HEK293T (cell line): ENCODE results near the gene IL17RA.

Experiments used
- BHLHE40 ChIP-seq: fragments of 450-650 bp; IDR thresholded peaks from 2 replicates; pipeline ENCODE4 v1.6.1; 2016; ENCODE audit warnings: mild to moderate bottlenecking, moderate library complexity, borderline replicate concordance
- CTBP1 ChIP-seq: fragments of 450-650 bp; IDR thresholded peaks from 2 replicates; pipeline ENCODE4 v1.6.1; 2016; ENCODE audit warnings: borderline replicate concordance
- FOXA1 ChIP-seq: fragments of 450-650 bp; IDR thresholded peaks from 2 replicates; pipeline ENCODE4 v1.6.1; 2016; ENCODE audit warnings: mild to moderate bottlenecking
- FOXK2 ChIP-seq: fragments of 450-650 bp; IDR thresholded peaks from 2 replicates; pipeline ENCODE4 v1.6.1; 2016; ENCODE audit warnings: mild to moderate bottlenecking
- FOXM1 ChIP-seq: fragments of 450-650 bp; IDR thresholded peaks from 2 replicates; pipeline ENCODE4 v1.6.1; 2017; ENCODE audit warnings: mild to moderate bottlenecking, borderline replicate concordance
- NFRKB ChIP-seq: fragments of 450-650 bp; IDR thresholded peaks from 2 replicates; pipeline ENCODE4 v1.6.1; 2016; ENCODE audit warnings: mild to moderate bottlenecking, moderate library complexity
- PKNOX1 ChIP-seq: fragments of 450-650 bp; IDR thresholded peaks from 2 replicates; pipeline ENCODE4 v1.6.1; 2016
- SP1 ChIP-seq: fragments of 450-650 bp; IDR thresholded peaks from 2 replicates; pipeline ENCODE4 v1.6.1; 2017
- SUZ12 ChIP-seq: fragments of 450-650 bp; IDR thresholded peaks from 2 replicates; pipeline ENCODE4 v1.6.1; 2016; ENCODE audit warnings: mild to moderate bottlenecking
- TARDBP ChIP-seq: fragments of 450-650 bp; IDR thresholded peaks from 2 replicates; pipeline ENCODE4 v1.6.1; 2016

- TF ChIP-seq CTBP1 (no peak), BHLHE40 (no peak), SUZ12 (no peak), TARDBP (no peak), FOXA1 (no peak), FOXM1 (no peak), PKNOX1 (no peak), SP1 (no peak), NFRKB (no peak), FOXK2 (no peak)
These were observed 10.2 kb upstream of the IL17RA start for GRCh38 chr22:17074648-17075002.
